SH-SY5Y (cell line): ENCODE results near the gene CLP1.

Source experiments
- GATA2 ChIP-seq: IDR thresholded peaks from 2 replicates; pipeline ENCODE4 v1.6.1; 2011; ENCODE audit warnings: mild to moderate bottlenecking, low read depth, low read length
- GATA3 ChIP-seq: IDR thresholded peaks from 2 replicates; pipeline ENCODE4 v1.6.1; 2011; ENCODE audit warnings: low read depth, mild to moderate bottlenecking, low read length, moderate library complexity

The CLP1 gene

DNA sequence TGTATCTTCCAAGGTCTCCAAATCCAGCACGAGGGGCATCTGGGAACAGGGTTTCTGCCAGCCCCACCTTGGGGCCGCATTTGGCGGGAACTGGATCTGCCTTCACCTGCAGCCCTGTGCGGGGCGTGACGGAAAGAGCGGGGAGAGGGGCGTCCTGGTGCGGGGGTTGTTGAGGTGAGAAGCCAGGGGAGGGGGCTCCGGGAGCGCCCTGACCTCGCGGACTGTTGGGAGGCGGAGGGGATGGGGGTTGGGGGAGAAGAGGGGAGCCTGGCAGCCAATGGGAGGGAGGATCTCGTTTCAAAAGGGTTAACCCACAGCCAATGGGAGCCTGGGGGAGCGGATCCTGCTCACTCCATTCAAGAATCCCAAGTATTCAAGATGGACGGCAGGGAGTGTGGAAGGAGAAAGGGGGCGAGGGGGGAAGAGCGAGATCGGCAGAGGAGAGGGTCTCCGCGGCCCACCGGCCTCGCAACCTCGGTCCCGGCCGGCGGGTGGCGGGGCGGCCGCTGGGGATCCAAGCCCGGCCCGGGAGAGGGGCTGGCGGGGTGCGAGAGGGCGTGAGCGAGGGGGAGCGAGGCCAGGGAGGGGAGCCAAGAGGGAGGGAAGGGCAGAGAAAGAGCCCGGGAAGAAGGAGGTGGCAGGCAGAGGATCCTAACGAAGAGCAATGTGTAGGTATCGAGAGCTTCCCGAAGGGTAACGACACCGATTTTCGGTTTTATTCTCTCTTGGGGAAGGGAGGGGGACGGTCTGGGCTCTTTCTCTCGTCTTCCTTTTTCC lies 19.4 kb upstream of the CLP1 start:
- TF ChIP-seq GATA3, result no peak
- no peak for TF ChIP-seq GATA2

DNA sequence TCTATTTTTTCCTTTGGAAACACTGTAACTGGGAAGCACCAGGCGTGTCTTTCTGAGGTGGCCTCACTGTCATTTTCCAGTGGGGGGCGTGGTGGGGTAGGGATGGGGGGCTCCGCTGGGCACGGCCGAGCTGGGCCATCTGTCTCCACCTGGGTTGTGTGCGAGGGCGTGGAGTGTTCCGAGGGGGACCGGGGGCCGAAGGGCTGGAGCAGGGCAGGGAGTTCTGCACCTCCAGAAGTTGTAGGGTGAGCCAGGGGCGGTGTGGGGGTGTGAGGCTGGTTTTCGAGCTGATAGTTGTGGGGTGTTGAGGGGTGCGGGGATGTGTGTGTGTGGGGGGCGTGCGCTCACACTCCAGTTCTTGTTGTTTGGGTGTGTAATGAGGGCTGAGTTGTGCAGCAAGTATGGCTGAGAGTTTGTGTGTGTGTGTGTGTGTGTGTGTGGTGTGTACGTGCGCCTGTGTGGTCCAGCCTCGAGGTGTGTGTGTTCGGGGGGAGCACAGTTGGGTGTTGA lies 18.7 kb upstream of the CLP1 start:
- TF ChIP-seq GATA2, result no peak
- TF ChIP-seq GATA3, result no peak

DNA sequence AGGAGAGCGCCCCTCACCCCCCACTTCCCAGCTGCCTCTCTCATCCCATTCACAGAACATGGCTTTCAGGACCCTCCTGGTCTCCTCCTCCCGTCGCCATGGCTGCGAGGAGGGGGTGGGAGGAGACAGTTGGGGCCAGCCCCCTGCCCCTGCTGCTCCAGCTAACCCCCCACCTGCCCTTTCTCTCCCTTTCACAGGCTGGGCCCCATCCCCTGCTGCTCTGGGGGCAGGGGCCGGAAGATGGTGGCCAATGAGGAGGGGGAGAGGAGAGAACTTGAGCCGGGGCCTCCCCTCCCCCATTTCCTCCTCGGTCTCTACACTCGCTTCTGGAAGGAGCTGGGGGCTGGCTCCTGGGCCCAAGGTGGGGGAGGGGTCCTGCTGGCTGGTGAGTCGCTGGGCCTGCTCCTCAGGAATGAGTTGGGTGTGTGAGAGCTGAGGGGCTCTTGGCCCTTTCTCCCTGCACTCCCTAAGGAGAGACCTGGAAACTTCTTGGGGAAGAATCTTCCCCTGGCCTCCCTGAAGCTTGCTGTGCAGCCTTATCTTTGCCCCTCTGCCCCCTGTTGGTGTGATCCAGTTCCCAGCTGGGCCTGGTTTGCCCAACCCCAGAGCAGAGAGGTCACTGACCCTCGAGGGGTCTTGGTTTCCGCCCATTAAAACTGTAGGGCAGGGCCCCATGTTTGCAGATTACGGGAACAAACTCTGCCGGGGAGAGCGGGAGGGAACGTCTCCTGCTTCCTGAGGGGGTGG lies 18.1 kb upstream of the CLP1 start:
- no peak for TF ChIP-seq GATA3
- TF ChIP-seq GATA2, result no peak

DNA sequence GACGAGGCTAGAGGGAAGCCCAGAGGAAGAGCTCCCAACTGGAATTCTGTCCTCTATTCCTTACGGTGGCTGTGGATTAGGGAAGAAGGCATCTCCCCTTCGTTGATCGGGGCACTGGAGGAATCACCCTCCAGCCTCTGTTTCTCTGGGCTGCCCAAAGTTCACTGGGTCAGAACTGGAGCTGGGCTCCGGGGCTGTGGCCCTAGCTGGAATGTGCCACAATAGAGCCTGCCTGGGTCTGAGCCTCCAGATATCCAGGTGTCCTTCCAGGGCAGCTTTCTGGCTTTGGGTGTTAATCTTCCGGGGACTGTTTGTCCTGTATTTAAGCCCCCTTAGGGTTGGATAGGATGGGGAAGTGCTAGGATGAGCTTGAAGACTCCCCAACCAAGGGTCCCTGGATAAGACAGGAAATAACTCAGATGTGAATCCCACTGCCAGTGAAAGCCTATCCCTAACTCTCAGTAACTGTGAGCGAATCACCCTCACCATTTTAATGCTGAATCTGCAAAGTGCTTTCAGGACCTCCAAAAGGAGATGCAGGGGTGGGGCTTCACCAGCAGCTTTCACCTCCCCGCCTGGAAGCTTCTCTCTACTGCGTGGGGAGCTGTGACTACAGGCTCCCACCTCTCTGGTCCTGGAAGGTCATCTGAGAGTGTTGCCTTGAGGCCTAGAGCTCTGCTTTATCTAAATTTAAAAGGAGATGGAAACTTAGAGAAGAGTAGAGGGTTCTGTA lies 17.3 kb upstream of the CLP1 start:
- TF ChIP-seq GATA3 (no peak), GATA2 (no peak)

DNA sequence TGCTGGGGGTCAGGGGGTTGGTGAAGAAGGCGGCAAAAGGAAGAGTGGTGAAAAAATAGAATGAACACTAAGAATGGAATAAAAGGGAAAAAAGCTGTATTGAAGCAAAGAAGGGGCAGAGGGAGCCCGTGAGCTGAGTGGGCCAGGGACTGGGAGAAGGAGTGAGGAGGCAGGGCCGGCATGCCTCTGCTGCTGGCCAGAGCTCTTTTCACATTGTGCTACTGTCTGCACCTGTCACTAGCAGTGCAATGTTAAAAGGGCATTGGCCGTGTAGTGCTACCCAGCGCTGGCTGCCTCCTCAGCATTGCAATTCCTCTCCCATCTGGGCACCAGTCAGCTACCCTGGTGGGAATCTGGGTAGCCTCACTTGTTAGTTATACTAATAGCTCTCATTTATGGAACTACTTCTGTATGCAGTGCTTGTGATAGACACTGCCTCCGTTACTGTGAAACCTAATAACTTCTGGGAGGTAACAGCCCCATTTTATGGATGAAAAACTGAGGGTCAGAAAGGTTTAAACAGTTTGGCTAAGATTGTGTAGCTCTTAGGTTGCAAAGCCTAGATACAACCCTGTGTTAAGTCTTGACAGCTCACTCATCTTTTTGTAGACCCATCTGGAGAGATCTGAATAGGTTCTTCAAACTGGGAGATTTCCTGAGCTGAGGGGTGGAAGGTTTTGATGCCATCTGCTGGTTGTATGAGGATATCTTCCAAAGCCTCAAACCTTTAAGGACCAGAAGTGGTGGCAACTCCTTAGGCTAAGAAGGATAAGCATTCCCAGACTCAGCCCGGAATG lies 16.4 kb upstream of the CLP1 start:
- TF ChIP-seq GATA2 (no peak), GATA3 (no peak)

DNA sequence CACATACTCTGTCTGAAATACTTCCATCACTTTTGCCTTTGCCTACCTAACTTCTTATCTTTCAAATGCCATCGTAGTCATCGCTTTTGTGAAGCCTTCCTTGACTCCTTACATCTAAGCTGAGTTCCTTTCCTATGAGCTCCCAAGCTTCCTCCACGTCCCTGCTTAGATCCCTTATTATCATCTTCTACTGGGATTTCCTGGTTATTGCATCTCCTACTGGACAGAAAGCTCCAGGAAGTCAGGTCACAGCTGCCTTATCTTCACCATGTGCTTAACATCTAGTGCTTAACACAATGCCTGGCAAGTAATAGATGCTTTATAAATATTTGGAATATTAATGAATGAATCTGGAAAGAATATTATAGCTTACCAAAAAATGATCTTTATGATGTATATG lies 13.8 kb upstream of the CLP1 start:
- TF ChIP-seq GATA2, result no peak
- TF ChIP-seq GATA3, result no peak

DNA sequence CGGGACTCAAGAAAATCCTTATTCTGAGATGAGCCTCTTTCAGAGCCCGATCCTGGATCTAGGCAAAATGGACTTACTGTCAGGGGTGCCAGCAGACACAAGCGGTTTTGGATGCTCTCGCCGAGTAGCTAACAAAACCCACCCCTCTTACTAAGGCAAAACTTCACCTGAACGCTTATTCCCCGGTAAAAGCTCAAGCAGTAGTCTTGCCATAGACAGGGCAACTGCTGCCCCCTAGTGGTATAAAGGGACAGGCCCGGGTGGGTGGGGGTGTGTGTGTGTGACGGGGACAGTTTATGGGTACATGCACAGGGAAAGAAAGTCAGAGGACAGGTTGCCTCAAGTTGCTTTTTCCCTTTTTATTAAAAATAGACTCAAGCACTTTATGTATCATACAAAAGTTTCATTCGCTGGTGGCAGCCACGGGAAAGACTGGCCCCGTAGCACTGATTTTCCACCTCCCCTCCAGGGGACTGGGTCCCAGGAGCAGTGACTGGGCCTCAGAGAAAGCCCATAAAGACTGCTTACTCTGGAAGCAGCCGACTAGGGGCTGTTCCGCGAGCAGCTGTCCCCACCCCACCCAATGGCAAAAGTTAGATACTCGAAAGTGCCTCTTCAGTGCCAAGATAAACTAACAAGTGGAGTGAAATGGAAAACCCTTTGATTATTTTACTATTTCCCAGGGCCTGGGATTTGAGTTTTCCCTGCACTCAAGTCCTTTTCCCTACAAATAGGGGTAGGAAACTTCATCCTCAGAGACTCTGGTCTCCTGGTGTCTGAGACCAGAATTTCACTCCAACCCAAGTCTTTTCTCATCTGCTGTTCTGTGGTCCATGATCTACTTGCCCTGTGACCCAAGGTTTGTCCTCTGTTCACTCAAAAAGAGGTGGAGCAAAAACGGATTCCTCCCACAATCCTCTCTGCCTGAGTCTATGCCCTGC lies 12.5 kb upstream of the CLP1 start:
- TF ChIP-seq GATA3 (no peak), GATA2 (no peak)

DNA sequence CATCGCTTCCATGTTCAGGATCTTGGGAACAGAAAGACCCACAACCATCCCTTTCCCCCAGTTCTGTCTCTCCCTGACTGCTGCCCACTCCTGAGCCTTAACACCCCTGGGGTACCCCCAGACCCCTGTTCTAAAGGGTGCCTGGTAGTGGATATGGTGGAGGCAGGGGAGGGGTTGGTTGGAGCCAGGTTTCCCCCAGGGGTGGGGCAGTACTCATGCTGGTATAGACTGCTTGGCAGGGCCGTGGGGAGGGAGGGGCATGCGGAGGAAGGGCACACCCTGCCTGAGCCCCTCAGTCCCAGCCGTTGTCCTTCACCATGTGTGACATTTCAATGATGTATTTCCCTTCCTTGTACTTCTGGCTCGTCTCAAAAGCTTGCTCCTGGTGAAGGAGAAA lies 11.9 kb upstream of the CLP1 start:
- TF ChIP-seq GATA2, result no peak

DNA sequence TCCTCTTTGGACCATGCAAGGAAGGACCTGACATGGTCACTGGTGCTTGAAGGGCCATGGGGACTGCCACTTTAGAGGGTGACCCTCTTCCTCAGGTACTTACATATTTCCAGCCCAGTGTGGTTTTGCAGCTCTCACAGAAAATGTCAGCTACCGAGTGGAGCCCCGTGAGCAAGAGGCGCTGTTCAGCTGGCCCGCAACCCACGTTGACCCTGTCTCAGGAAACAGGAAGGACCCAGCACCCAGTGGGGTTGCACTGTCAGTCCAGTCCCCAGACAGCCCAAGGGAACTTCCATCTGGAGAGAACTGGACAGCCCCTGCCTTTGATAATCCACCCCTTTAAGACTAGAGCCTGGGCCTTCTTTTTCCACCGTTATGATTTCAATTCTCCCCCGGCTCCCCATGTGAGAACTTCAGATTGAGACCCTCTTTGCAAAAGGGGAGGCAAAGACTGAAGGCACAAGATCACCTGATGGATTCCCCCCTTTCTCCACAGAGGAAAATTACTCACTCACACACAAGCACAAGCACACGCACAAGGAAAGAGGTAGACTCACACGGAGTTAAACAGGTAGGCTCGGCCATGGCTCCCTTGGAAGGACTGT lies 11.3 kb upstream of the CLP1 start:
- TF ChIP-seq GATA2, result no peak
- no peak for TF ChIP-seq GATA3

DNA sequence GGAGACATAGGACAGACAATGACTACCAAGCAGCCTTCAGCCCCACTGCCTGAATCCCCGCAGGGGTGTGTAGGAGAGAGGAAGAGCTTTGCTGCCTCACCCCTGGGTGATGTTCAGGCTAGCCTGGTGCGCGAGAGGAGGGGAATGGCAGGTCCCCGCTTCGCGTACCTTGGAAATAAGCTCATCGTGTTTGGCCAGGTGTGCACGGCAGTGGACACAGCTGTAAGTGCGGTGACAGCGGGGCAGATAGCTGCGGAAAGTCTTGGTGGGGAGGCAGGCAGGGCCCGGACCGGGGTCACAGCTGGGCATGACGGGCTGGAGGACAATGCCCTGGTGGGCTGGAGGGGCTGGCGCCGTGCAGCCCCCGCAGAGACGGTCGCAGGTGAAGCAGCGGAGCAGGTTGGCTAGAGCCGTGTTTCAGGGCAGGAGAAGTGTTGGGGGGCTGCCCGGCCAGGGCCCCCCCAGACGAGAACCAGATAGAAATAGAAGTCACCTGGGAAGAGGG lies 10.7 kb upstream of the CLP1 start:
- TF ChIP-seq GATA2, result no peak
- no peak for TF ChIP-seq GATA3

DNA sequence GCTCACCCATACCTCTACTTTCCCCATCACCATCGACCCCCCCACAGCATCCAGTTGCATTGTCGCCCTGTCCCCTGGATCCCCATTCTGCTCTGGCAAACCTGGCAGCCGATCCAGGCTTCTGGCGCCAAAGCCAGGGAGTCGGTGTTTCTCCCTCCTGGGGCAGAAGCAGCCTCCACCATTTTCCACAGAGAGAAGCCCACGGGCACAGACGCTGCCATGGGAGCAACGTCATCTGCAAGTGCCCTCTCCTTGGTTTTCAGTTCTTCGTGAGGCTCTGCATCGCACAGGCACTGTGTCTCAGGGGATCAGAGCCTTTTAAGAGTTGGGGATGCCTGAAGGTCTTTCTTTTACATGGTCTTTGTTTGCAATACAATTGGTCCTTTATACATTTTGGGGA lies 10.2 kb upstream of the CLP1 start:
- TF ChIP-seq GATA2, result no peak
- no peak for TF ChIP-seq GATA3

DNA sequence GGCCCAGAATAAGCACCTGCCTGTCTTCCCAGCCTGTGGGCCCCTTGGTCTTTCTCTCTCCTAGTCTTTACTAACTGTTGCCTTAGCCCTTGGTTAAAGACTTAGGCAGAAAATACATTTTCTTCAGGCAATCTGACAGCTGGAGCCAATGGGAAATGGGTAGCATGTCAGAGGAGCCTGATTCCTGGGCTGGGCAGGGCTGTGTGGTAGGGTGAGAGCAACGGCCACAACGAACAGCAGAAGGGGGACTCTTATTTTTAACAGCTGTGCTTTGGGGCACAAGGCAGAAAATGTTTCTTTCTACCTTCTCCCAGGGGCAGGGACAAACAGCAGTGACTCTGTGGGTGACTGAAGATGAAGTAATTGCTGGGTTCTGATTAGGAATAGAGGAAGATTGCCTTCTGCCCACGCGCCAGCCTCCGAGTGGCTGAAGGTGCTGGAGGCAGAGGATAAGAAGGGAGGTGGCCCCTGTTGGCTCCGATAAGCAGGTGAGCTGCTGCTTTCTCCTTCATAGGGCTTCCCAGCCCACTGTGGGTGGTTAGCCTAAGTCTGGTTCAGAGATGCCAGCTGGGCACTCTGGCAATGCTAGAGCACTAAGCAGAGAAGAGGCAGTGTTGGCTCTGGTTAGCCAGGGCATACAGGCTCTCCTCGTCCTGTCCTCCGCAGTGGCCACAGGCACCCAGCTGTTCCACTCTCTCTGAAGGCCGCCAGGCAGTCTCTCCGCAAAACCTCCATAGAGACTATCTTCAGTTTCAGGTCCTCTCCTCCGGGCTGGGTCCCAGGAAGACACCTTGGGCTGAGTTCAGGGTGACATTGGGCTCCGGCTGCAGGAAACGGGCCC lies 9.4 kb upstream of the CLP1 start:
- TF ChIP-seq GATA2 (no peak), GATA3 (no peak)
